ENCODE results near the gene TEX48. TPM values are rescaled to one million over a fixed set of nuclear protein-coding genes. Genes with fewer than 3 reads are reported as not detected.

TEX48 gene
- total RNA-seq, 4 donors from 2014 or later: not detected

DNA sequence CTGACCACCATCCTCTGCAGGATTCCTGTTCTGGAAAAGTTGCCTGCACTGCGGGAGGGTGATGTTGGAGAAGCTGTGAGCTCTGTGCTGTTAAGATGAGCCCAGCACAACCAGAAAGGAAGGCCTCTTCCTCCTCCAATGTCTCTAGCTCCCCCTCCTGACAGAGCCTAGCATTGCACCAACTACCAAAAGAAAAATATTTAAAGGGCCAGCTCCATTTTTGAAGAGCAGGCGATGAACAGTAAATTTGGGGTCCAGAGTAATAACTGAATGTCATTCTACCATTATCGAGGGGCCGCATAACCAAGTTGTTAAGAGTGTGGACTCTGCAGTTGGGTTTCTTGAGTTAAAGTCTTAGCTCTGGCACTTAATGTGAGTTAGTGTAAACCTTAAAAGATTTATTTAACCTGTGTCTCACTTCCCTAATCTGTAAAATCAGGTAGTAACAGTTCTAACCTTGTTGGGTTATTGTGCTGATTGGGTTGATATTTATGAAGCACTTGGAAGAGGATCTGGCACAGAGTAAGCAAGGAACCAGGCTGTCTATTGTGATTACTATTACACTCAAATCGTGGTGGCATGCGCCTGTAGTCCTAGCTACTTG is 28.3 kb downstream of the TEX48 start:
- DNase-seq (ENCODE audit: low spot score in 2 of 2): peak; percentile 71 to 93
- intact Hi-C loops (cut with DNase I; ENCODE audit: low total_unique reads): loop anchor here (5.0 kb wide), 1 partner anchor 246 kb away; no protein-coding TSS in a partner anchor

DNA sequence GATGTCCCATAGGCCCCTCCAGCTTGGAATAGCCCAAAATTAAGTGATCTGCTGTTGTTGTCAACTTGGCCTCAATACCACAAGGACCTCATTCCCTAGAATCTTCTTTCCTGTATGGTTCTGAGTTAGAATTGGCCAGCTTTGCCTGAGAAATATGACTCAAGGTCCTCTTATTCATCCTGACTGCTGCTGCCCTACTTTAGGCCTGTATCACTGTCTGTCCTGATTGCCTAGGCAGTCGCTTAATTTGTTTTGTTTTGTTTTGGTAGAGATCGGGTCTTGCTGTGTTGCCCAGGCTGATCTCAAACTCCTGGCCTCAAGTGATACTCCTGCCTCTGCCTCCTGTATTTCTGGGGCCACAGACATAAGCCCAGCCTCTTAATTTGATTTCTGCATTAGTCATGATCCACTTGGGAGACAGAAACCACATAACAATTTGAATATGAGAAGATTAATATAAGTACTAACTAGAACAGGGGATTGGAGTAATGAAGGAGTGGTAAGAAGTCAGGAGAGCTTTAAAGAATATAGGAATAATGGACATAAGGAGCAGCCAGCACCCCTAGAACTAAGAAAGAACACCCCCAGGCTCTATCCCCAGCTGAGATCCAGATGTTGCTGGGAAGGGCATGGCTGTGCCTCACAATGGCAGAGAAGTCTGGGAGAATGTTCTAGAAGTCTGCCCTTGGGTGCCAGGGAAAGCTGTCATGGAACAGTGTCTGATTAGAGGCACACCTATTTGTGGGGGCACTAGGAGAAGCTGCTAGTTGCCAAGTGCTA is 29.0 kb downstream of the TEX48 start:
- no peak overlapping the region for H3K4me3 ChIP-seq (ENCODE audit: low read depth, poor library complexity, severe bottlenecking)
- intact Hi-C loops (cut with DNase I; ENCODE audit: low total_unique reads): loop anchor here (5.0 kb wide), 1 partner anchor 246 kb away; no protein-coding TSS in a partner anchor
- 63 to 74% methylated on average over 2 of the region's 2 CpGs for WGBS, 2 donors

More for the DNA sequence above, 28.3 kb downstream of the TEX48 start:
- 34 to 35% methylated on average over 6 of the region's 6 CpGs for WGBS, 2 donors
- TF ChIP-seq POLR2A (IDR thresholded peaks at IDR 0.05): no peak
- TF ChIP-seq CTCF (IDR thresholded peaks at IDR 0.05): peak in 1 of 3 donors; percentile 75
- H3K4me3 ChIP-seq (ENCODE audit: low read depth, poor library complexity, severe bottlenecking): no peak overlapping the region

DNA sequence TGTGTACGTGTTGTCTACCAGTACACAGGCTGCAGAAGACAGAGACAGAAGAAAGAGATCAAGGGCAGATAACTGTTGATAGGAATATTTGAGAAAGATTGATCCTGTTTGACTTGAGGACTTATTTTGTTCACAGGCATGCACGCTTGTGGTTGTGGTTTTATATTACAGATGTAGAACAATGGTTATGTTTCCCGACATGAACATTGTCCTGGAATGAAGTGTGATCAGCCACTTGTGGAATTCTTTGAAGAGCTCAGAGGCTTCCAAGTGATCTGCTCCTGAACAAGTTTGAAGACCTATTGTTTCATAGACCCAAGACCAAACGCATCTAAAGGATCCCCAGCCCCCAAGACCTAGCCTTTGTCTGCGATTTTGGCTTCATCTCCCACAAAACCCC is 38.1 kb downstream of the TEX48 start:
- no peak for TF ChIP-seq POLR2A (IDR thresholded peaks at IDR 0.05)
- TF ChIP-seq CTCF (IDR thresholded peaks at IDR 0.05): no peak
- no peak overlapping the region for H3K4me3 ChIP-seq (ENCODE audit: low read depth, poor library complexity, severe bottlenecking)
- 84 to 88% methylated on average over 5 of the region's 5 CpGs for WGBS, 2 donors
- intact Hi-C loops (cut with DNase I; ENCODE audit: low total_unique reads): no loop called here
- no peak for DNase-seq (ENCODE audit: low spot score in 2 of 2)

More for the DNA sequence above, 29.0 kb downstream of the TEX48 start:
- no peak for DNase-seq (ENCODE audit: low spot score in 2 of 2)
- TF ChIP-seq CTCF (IDR thresholded peaks at IDR 0.05) (no peak), POLR2A (IDR thresholded peaks at IDR 0.05) (no peak)

- intact Hi-C loops (cut with DNase I; ENCODE audit: low total_unique reads): no loop called here
- DNase-seq (ENCODE audit: low spot score in 2 of 2): no peak
- TF ChIP-seq POLR2A (IDR thresholded peaks at IDR 0.05): no peak
- no peak overlapping the region for H3K4me3 ChIP-seq (ENCODE audit: low read depth, poor library complexity, severe bottlenecking)
- WGBS, 2 donors: 82 to 83% methylated on average over 8 of the region's 8 CpGs
Measured at GRCh38 chr9:114643001-114643400, 39.0 kb downstream of the TEX48 start.

DNA sequence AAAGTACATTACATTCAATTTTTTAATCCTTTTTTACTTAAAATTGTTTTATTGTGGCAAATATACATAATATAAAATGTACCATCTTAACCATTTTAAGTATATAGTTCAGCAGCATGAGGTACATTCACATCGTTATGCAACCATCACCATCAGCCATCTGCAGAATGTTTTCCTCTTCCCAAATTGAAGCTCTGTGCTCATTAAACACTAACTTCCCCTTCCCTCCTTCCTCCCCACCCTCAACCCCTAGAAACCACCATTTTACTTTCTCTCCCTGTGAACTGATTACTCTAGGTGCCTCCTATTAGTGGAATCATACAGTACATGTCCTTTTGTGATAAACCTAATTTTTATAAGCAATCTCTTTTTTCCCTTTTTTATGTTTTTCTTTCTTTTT is 40.0 kb downstream of the TEX48 start:
- TF ChIP-seq POLR2A (IDR thresholded peaks at IDR 0.05) (no peak), CTCF (IDR thresholded peaks at IDR 0.05) (no peak)
- DNase-seq (ENCODE audit: low spot score in 2 of 2): no peak
- no peak overlapping the region for H3K4me3 ChIP-seq (ENCODE audit: low read depth, poor library complexity, severe bottlenecking)
- 72 to 74% methylated on average over 1 of the region's 1 CpG for WGBS, 2 donors
- intact Hi-C loops (cut with DNase I; ENCODE audit: low total_unique reads): no loop called here

DNA sequence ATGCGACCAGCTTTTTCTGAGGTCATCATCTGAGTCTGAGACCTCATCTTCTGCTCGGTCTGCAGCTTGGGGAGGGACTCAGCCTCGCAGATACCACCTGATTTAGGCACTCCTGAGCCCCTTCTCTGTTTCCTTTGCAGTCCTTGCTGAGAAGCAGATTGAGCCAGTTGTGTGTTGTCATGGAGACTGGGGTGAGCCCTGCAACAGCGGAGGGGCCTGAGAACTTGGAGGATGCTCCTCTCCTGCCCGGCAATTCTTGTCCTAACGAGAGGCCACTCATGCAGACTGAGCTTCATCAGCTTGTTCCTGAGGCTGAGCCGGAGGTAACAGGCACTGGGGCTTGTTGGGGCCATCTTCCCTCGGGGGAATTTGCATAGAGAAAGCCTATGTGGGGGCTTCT is 43.6 kb downstream of the TEX48 start:
- DNase-seq (ENCODE audit: low spot score in 2 of 2): peak in 1 of 2 donors; percentile 54
- no peak overlapping the region for H3K4me3 ChIP-seq (ENCODE audit: low read depth, poor library complexity, severe bottlenecking)
- TF ChIP-seq POLR2A (IDR thresholded peaks at IDR 0.05) (no peak), CTCF (IDR thresholded peaks at IDR 0.05) (no peak)
- intact Hi-C loops (cut with DNase I; ENCODE audit: low total_unique reads): no loop called here
- 87 to 89% methylated on average over 8 of the region's 8 CpGs for WGBS, 2 donors

Data from lower leg skin (tissue), 4 donors.